HEK293 (cell line): ENCODE data around the gene ZFHX3.
A peak's percentile ranks its signal among the peaks of the same experiment; 100 is the strongest.

Source experiments
- FEZF1 ChIP-seq: fragments of 450-650 bp; formaldehyde crosslinking; IDR thresholded peaks from 2 replicates; pipeline ENCODE4 v1.5.1; 2016; ENCODE audit warnings: missing biosample characterization, missing genetic modification characterization
- GLIS1 ChIP-seq: fragments of 450-650 bp; formaldehyde crosslinking; IDR thresholded peaks from 2 replicates; pipeline ENCODE4 v1.5.1; 2016; ENCODE audit warnings: missing biosample characterization, missing genetic modification characterization
- KLF10 ChIP-seq: fragments of 450-650 bp; IDR thresholded peaks from 2 replicates; pipeline ENCODE4 v1.5.1; 2018; ENCODE audit warnings: missing biosample characterization, mild to moderate bottlenecking, missing genetic modification characterization
- KLF9 ChIP-seq: fragments of 450-650 bp; formaldehyde crosslinking; IDR thresholded peaks from 2 replicates; pipeline ENCODE4 v1.5.1; 2016; ENCODE audit warnings: missing biosample characterization, missing genetic modification characterization, low read depth
- PRDM10 ChIP-seq: fragments of 450-650 bp; formaldehyde crosslinking; IDR thresholded peaks from 2 replicates; pipeline ENCODE4 v1.5.1; 2016; ENCODE audit warnings: missing biosample characterization, missing genetic modification characterization
- WT1 ChIP-seq: fragments of 450-650 bp; formaldehyde crosslinking; IDR thresholded peaks from 2 replicates; pipeline ENCODE4 v1.5.1; 2016; ENCODE audit warnings: missing biosample characterization, missing genetic modification characterization
- ZBTB11 ChIP-seq: fragments of 450-650 bp; formaldehyde crosslinking; conservative IDR thresholded peaks from 2 replicates; pipeline ENCODE4 v1.5.1; 2016; ENCODE audit warnings: low read depth, missing biosample characterization, missing genetic modification characterization
- ZBTB48 ChIP-seq: fragments of 450-650 bp; formaldehyde crosslinking; IDR thresholded peaks from 2 replicates; pipeline ENCODE4 v1.5.1; 2016; ENCODE audit warnings: missing biosample characterization, missing genetic modification characterization
- ZFHX2 ChIP-seq: fragments of 450-650 bp; formaldehyde crosslinking; conservative IDR thresholded peaks from 2 replicates; pipeline ENCODE4 v1.5.1; 2016; ENCODE audit warnings: missing biosample characterization, missing genetic modification characterization
- ZFP37 ChIP-seq: fragments of 450-650 bp; formaldehyde crosslinking; IDR thresholded peaks from 2 replicates; pipeline ENCODE4 v1.5.1; 2016; ENCODE audit warnings: missing biosample characterization, missing genetic modification characterization
- ZNF18 ChIP-seq: fragments of 450-650 bp; formaldehyde crosslinking; IDR thresholded peaks from 2 replicates; pipeline ENCODE4 v1.5.1; 2016; ENCODE audit warnings: missing biosample characterization, missing genetic modification characterization
- ZNF248 ChIP-seq: fragments of 450-650 bp; formaldehyde crosslinking; IDR thresholded peaks from 2 replicates; pipeline ENCODE4 v1.5.1; 2017; ENCODE audit warnings: missing biosample characterization, missing genetic modification characterization
- ZNF394 ChIP-seq: fragments of 450-650 bp; formaldehyde crosslinking; IDR thresholded peaks from 2 replicates; pipeline ENCODE4 v1.5.1; 2016; ENCODE audit warnings: missing biosample characterization, missing genetic modification characterization, mild to moderate bottlenecking, moderate library complexity, borderline replicate concordance
- ZNF501 ChIP-seq: fragments of 450-650 bp; formaldehyde crosslinking; IDR thresholded peaks from 2 replicates; pipeline ENCODE4 v1.5.1; 2016; ENCODE audit warnings: missing biosample characterization, missing genetic modification characterization
- ZNF530 ChIP-seq: fragments of 450-650 bp; formaldehyde crosslinking; IDR thresholded peaks from 2 replicates; pipeline ENCODE4 v1.5.1; 2016; ENCODE audit warnings: low read depth, missing biosample characterization, missing genetic modification characterization
- ZNF555 ChIP-seq: fragments of 450-650 bp; formaldehyde crosslinking; conservative IDR thresholded peaks from 2 replicates; pipeline ENCODE4 v1.5.1; 2017; ENCODE audit warnings: missing biosample characterization, mild to moderate bottlenecking, missing genetic modification characterization, inconsistent platforms
- ZNF585B ChIP-seq: fragments of 450-650 bp; formaldehyde crosslinking; IDR thresholded peaks from 2 replicates; pipeline ENCODE4 v1.5.1; 2016; ENCODE audit warnings: missing biosample characterization, missing genetic modification characterization
- ZNF596 ChIP-seq: fragments of 450-650 bp; IDR thresholded peaks from 2 replicates; pipeline ENCODE4 v1.5.0; 2018; ENCODE audit warnings: missing biosample characterization, mild to moderate bottlenecking, missing genetic modification characterization, moderate library complexity
- ZNF621 ChIP-seq: fragments of 450-650 bp; formaldehyde crosslinking; IDR thresholded peaks from 2 replicates; pipeline ENCODE4 v1.5.1; 2017; ENCODE audit warnings: missing biosample characterization, missing genetic modification characterization
- ZNF701 ChIP-seq: fragments of 450-650 bp; formaldehyde crosslinking; IDR thresholded peaks from 2 replicates; pipeline ENCODE4 v1.5.1; 2016; ENCODE audit warnings: missing biosample characterization, missing genetic modification characterization
- TF ChIP-seq, protein P1 (sequence below): fragments of 450-650 bp; formaldehyde crosslinking; IDR thresholded peaks from 2 replicates; pipeline ENCODE4 v1.5.1; 2016; ENCODE audit warnings: missing biosample characterization, missing genetic modification characterization
- TF ChIP-seq, protein P2 (sequence below): fragments of 450-650 bp; formaldehyde crosslinking; IDR thresholded peaks from 2 replicates; pipeline ENCODE4; 2016; ENCODE audit warnings: missing biosample characterization, missing genetic modification characterization
- TF ChIP-seq, protein P3 (sequence below): fragments of 450-650 bp; formaldehyde crosslinking; IDR thresholded peaks from 2 replicates; pipeline ENCODE4 v1.5.1; 2017; ENCODE audit warnings: missing biosample characterization, missing genetic modification characterization
- TF ChIP-seq, protein P4 (sequence below): fragments of 450-650 bp; formaldehyde crosslinking; IDR thresholded peaks from 2 replicates; pipeline ENCODE4 v1.5.1; 2016; ENCODE audit warnings: missing biosample characterization, missing genetic modification characterization
- TF ChIP-seq, protein P5 (sequence below): fragments of 450-650 bp; formaldehyde crosslinking; IDR thresholded peaks from 2 replicates; pipeline ENCODE4 v1.5.1; 2016; ENCODE audit warnings: missing biosample characterization, missing genetic modification characterization

Gene ZFHX3

DNA sequence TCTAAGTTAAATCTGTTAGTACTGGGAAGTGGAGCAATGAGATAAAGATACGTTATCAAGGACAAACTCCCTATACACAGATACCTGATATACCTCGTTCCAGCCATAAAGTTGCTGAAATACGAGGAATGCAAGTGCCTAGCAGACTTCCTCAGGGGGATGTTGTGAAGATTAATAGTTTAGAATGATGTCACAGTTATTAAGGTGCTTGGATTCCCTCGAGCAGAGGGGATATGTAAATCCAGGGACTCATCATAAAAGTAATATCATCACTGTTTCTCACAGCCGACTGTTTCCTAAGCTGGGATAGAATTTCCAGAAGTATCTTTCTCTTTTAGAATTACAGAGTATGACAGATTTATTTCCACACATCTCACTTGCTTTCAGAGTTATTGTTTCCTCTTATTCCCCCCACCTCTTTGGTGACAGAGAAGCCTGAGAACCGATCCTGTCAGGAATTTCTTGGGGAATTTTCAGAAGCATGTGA is 28.4 kb upstream of the ZFHX3 start (continued):
- TF ChIP-seq PRDM10 (tag by site-specific recombination) (peak; percentile 85), ZBTB48 (no peak), ZNF585B (tag by site-specific recombination) (no peak), ZNF501 (tag by site-specific recombination) (no peak), ZFHX2 (tag by site-specific recombination) (no peak), ZNF394 (tag by site-specific recombination) (no peak), ZNF621 (tag by site-specific recombination) (no peak), KLF9 (tag by site-specific recombination) (no peak), KLF10 (tag by site-specific recombination) (no peak), ZFP37 (tag by site-specific recombination) (no peak), ZBTB11 (no peak), ZNF248 (no peak), ZNF701 (tag by site-specific recombination) (no peak), ZNF555 (tag by site-specific recombination) (no peak), GLIS1 (tag by site-specific recombination) (no peak), ZNF596 (tag by site-specific recombination) (no peak), ZNF530 (tag by site-specific recombination) (no peak), WT1 (tag by site-specific recombination) (peak; percentile 61; the same call in 1 of the 2 replicates), ZNF18 (tag by site-specific recombination) (no peak), FEZF1 (tag by site-specific recombination) (peak; percentile 91)
- TF ChIP-seq, protein P1, sequence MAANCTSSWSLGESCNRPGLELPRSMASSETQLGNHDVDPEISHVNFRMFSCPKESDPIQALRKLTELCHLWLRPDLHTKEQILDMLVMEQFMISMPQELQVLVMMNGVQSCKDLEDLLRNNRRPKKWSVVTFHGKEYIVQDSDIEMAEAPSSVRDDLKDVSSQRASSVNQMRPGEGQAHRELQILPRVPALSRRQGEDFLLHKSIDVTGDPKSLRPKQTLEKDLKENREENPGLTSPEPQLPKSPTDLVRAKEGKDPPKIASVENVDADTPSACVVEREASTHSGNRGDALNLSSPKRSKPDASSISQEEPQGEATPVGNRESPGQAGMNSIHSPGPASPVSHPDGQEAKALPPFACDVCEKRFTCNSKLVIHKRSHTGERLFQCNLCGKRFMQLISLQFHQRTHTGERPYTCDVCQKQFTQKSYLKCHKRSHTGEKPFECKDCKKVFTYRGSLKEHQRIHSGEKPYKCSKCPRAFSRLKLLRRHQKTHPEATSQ (tag by site-specific recombination) = no peak
- TF ChIP-seq, protein P2, sequence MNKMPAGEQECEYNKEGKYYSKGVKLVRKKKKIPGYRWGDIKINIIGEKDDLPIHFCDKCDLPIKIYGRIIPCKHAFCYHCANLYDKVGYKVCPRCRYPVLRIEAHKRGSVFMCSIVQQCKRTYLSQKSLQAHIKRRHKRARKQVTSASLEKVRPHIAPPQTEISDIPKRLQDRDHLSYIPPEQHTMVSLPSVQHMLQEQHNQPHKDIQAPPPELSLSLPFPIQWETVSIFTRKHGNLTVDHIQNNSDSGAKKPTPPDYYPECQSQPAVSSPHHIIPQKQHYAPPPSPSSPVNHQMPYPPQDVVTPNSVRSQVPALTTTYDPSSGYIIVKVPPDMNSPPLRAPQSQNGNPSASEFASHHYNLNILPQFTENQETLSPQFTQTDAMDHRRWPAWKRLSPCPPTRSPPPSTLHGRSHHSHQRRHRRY (tag by site-specific recombination) = no peak
- TF ChIP-seq, protein P3, sequence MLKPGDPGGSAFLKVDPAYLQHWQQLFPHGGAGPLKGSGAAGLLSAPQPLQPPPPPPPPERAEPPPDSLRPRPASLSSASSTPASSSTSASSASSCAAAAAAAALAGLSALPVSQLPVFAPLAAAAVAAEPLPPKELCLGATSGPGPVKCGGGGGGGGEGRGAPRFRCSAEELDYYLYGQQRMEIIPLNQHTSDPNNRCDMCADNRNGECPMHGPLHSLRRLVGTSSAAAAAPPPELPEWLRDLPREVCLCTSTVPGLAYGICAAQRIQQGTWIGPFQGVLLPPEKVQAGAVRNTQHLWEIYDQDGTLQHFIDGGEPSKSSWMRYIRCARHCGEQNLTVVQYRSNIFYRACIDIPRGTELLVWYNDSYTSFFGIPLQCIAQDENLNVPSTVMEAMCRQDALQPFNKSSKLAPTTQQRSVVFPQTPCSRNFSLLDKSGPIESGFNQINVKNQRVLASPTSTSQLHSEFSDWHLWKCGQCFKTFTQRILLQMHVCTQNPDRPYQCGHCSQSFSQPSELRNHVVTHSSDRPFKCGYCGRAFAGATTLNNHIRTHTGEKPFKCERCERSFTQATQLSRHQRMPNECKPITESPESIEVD (tag by site-specific recombination) = peak; percentile 86
- TF ChIP-seq, protein P4, sequence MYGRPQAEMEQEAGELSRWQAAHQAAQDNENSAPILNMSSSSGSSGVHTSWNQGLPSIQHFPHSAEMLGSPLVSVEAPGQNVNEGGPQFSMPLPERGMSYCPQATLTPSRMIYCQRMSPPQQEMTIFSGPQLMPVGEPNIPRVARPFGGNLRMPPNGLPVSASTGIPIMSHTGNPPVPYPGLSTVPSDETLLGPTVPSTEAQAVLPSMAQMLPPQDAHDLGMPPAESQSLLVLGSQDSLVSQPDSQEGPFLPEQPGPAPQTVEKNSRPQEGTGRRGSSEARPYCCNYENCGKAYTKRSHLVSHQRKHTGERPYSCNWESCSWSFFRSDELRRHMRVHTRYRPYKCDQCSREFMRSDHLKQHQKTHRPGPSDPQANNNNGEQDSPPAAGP (tag by site-specific recombination) = no peak
- TF ChIP-seq, protein P5, sequence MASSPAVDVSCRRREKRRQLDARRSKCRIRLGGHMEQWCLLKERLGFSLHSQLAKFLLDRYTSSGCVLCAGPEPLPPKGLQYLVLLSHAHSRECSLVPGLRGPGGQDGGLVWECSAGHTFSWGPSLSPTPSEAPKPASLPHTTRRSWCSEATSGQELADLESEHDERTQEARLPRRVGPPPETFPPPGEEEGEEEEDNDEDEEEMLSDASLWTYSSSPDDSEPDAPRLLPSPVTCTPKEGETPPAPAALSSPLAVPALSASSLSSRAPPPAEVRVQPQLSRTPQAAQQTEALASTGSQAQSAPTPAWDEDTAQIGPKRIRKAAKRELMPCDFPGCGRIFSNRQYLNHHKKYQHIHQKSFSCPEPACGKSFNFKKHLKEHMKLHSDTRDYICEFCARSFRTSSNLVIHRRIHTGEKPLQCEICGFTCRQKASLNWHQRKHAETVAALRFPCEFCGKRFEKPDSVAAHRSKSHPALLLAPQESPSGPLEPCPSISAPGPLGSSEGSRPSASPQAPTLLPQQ = 0 out of 2 replicates have a peak, but pooled peaks have one; percentile 16
